Kidney (tissue), 14 donors: Measurements from ENCODE around the gene KCNAB1. TPM values are rescaled to one million over a fixed set of nuclear protein-coding genes. Genes with fewer than 3 reads are reported as not detected.

Source experiments
- DNase-seq, 5 donors: peaks; one replicate each; pipeline ENCODE4 v3.0.0-alpha.2; 2013 to 2020
- FAIRE-seq: peaks from 2 replicates; lab custom pipeline; 2012; peaks lifted over from hg19 to GRCh38; lab: Jason Lieb, UNC
- H3K27ac ChIP-seq, 2 donors: one replicate each; pipeline ENCODE4 v1.7.0; 2013; ENCODE audit warnings: low read depth in 2 of 2, low read length in 2 of 2, inconsistent platforms in 1 of 2
- H3K27me3 ChIP-seq: one replicate; pipeline ENCODE4 v1.7.1; 2013; ENCODE audit warnings: low read length, inconsistent platforms; ENCODE audit not compliant: control insufficient read depth, insufficient read depth
- H3K36me3 ChIP-seq, 3 donors: one replicate each; pipeline versions ENCODE4 v1.7.0 to v1.7.1; 2013; ENCODE audit warnings: low read length in 3 of 3, control low read depth in 1 of 3, inconsistent platforms in 1 of 3; ENCODE audit not compliant: insufficient read depth in 3 of 3, control insufficient read depth in 2 of 3
- H3K4me1 ChIP-seq, 3 donors: one replicate each; pipeline versions ENCODE4 v1.7.0 to v1.7.1; 2013; ENCODE audit warnings: low read length in 3 of 3, inconsistent platforms in 1 of 3, low read depth in 1 of 3; ENCODE audit not compliant: control insufficient read depth in 2 of 3, insufficient read depth in 2 of 3
- H3K4me3 ChIP-seq, 3 donors: one replicate each; pipeline versions ENCODE4 v1.7.0 to v1.8.1; 2013; ENCODE audit warnings: low read length in 3 of 3, control low read depth in 1 of 3, inconsistent platforms in 1 of 3
- H3K9ac ChIP-seq, 3 donors: one replicate each; pipeline versions ENCODE4 v1.7.0 to v1.7.1; 2013; ENCODE audit warnings: low read length in 3 of 3, control low read depth in 1 of 3, inconsistent platforms in 1 of 3
- H3K9me3 ChIP-seq, 3 donors: one replicate each; pipeline versions ENCODE4 v1.7.0 to v1.7.1; 2013; ENCODE audit warnings: low read length in 3 of 3, control low read depth in 1 of 3, inconsistent platforms in 1 of 3; ENCODE audit not compliant: control insufficient read depth in 2 of 3, insufficient read depth in 1 of 3
- intact Hi-C: fragments of 100-400 bp; cut with DNase I; formaldehyde crosslinking; loops from one replicate; pipeline ENCODE4 v1.11.1; 2022
- polyA plus RNA-seq: library from polyadenylated mRNA; stranded (reverse); fragments of 350-450 nt; fragmentation: Illumina TruSeq; extraction: RNeasy Lipid Tissue Mini Kit (QIAGEN cat#74804); gene quantifications from one replicate; pipeline ENCODE4 v1.2.3, GENCODE V29; 2014; ENCODE audit warnings: low read depth, low replicate concordance; ENCODE audit not compliant: insufficient read depth
- total RNA-seq: library from RNA; stranded (reverse); fragmentation: NEBNext Ultra II Directional; extraction: Animal tissue kit (Norgen Biotek cat#: 25700); gene quantifications from one replicate; pipeline ENCODE4 v1.2.1, GENCODE V29; 2021
- TF ChIP-seq, protein P1 (sequence below): IDR thresholded peaks from 3 replicates; pipeline ENCODE4 v1.5.1; 2012; ENCODE audit warnings: mild to moderate bottlenecking, moderate library complexity, borderline replicate concordance; ENCODE audit not compliant: insufficient read depth; ENCODE audit errors: extremely low read depth
- donor health status: control.
- donor health status: control.
- donor health status: control.
- donor health status: control.
- donor health status: control.
- donor health status: DM: yes; HTN: yes; CAD: no.
- donor health status: Normal renal cell carcinoma (clear cell type).

Gene KCNAB1
- total and polyA plus RNA-seq, 2 donors from 2014 or later: 1.7 to 6.6 TPM

DNA sequence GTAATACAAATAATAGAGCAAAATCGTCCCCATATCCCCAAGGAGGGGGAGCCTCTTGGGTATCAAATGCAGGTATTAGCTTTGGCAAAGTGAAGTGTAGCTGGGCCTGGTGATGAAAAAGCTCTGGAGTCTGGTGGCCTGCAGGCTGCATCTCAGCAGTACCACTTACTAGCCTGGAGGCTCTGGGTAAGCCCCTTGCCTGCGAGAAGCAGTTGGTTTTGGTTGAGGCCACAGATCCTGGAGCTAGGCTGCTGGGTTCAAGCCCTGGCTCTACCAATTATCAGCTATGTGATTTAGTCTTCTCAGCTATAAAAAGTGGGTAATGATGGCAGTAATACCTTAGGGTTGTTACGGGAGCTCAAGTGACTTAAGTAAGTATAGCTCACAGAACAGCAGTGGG is 6.1 kb downstream of the KCNAB1 start:
- H3K4me1 ChIP-seq: no peaks in the 10 kb centered on the region
- H3K27ac ChIP-seq: no peak overlapping the region
- H3K9ac ChIP-seq: no peak overlapping the region
- no peaks in the 10 kb centered on the region for H3K27me3 ChIP-seq
- intact Hi-C loops: no loop called here
- FAIRE-seq (no peak), DNase-seq (no peak)
- H3K4me3 ChIP-seq: no peak overlapping the region
- no peaks in the 10 kb centered on the region for H3K36me3 ChIP-seq
- TF ChIP-seq, protein P1, sequence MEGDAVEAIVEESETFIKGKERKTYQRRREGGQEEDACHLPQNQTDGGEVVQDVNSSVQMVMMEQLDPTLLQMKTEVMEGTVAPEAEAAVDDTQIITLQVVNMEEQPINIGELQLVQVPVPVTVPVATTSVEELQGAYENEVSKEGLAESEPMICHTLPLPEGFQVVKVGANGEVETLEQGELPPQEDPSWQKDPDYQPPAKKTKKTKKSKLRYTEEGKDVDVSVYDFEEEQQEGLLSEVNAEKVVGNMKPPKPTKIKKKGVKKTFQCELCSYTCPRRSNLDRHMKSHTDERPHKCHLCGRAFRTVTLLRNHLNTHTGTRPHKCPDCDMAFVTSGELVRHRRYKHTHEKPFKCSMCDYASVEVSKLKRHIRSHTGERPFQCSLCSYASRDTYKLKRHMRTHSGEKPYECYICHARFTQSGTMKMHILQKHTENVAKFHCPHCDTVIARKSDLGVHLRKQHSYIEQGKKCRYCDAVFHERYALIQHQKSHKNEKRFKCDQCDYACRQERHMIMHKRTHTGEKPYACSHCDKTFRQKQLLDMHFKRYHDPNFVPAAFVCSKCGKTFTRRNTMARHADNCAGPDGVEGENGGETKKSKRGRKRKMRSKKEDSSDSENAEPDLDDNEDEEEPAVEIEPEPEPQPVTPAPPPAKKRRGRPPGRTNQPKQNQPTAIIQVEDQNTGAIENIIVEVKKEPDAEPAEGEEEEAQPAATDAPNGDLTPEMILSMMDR: no peak
- no peaks in the 10 kb centered on the region for H3K9me3 ChIP-seq

DNA sequence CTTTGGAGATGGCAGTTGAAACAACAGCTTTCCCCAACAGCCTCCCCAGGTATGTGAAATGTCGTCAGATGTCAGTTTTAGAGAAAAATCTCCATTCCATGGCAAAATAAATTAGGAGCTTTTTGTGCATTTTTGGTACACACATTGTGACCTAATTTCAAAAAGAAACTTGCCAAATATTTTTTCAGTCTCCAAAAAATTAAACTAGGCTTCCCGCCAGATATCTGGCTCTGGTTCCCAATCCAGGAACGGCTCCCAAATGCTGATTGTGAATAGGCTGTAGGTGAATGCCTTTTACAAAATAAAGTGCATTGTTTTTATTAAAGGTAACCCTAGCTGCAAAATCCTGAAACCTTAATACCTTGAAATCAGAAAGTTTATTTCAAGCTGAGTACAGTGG is 10.9 kb downstream of the KCNAB1 start:
- Histone ChIP-seq H3K9me3 (no peaks in the 10 kb centered on the region), H3K27ac (no peak overlapping the region), H3K4me1 (no peaks in the 10 kb centered on the region), H3K27me3 (no peaks in the 10 kb centered on the region), H3K36me3 (no peaks in the 10 kb centered on the region), H3K9ac (no peak overlapping the region), H3K4me3 (no peak overlapping the region)
- TF ChIP-seq, protein P1: no peak
- FAIRE-seq (no peak), DNase-seq (no peak)
- intact Hi-C loops: no loop called here

DNA sequence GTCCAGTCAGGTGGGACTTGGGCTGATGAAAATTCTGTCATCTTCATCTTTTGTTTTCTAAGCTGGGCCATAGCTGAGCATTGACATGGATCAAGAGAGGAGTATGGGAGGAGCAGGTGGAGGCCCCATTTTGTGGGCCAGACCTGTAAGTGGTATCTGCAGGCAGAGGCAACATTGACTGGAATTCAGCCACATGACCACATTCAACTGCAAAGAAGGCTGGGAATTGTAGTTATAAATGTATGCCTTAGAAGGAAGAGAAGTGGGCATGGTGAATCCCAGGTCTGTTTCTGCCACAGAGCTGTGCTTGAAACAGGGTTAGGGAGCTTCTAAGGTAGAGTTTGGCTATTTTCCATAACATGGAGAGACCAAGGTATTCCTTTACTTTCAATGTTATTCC is 11.4 kb downstream of the KCNAB1 start:
- Histone ChIP-seq H3K9ac (no peak overlapping the region), H3K27me3 (no peaks in the 10 kb centered on the region), H3K9me3 (no peaks in the 10 kb centered on the region), H3K36me3 (no peaks in the 10 kb centered on the region), H3K4me3 (no peak overlapping the region), H3K27ac (no peak overlapping the region), H3K4me1 (no peaks in the 10 kb centered on the region)
- no peak for DNase-seq
- TF ChIP-seq, protein P1: no peak
- intact Hi-C loops: no loop called here
- no peak for FAIRE-seq

DNA sequence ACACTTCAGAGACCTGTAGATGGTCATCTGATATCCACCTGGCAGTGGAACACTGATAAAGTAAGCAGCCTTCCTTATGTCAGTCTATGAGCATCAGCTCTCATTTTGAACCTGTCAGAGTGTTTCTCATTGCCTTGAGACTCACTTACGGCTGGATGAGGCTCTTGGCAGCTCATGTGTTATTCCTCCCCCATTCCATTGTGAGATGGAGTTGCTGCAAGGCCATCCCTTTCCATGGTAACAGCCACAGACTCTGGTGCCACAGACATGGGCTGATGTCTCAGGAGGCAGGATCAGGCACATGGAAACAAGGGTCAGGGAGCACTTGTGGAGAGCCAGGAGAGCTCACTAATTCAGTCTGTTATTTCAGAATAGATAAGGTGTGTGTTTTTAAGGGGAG is 11.9 kb downstream of the KCNAB1 start:
- Histone ChIP-seq H3K36me3 (no peaks in the 10 kb centered on the region), H3K27ac (no peak overlapping the region), H3K4me1 (no peaks in the 10 kb centered on the region), H3K4me3 (no peak overlapping the region), H3K9ac (no peak overlapping the region), H3K9me3 (no peaks in the 10 kb centered on the region), H3K27me3 (no peaks in the 10 kb centered on the region)
- TF ChIP-seq, protein P1: no peak
- FAIRE-seq (no peak), DNase-seq (no peak)
- intact Hi-C loops: no loop called here
